HG02970 (cell line): ENCODE data around the gene FRY.

Experiments
- ATAC-seq: cut with Tn5 transposase; IDR thresholded peaks from one replicate; pipeline ENCODE4 v1.9.1; 2021; ENCODE audit warnings: mild to moderate bottlenecking, moderate library complexity, moderate number of reproducible peaks; ENCODE audit not compliant: unreplicated experiment, low FRiP score

FRY gene

GRCh38 chr13:32013181-32013580, 18.4 kb upstream of the FRY start:
- ATAC-seq = no peak

- no peak for ATAC-seq
Measured at GRCh38 chr13:32016119-32016518, 15.5 kb upstream of the FRY start.

- no peak for ATAC-seq
Measured at GRCh38 chr13:32016631-32017030, 14.9 kb upstream of the FRY start.

GRCh38 chr13:32017474-32017873, 14.1 kb upstream of the FRY start:
- no peak for ATAC-seq

- no peak for ATAC-seq
Measured at GRCh38 chr13:32019612-32020233, 11.9 kb upstream of the FRY start.

- ATAC-seq = no peak
Measured at GRCh38 chr13:32021785-32022184, 9.8 kb upstream of the FRY start.

GRCh38 chr13:32022311-32022710, 9.3 kb upstream of the FRY start:
- ATAC-seq = no peak

- no peak for ATAC-seq
Measured at GRCh38 chr13:32023096-32023495, 8.5 kb upstream of the FRY start.

- ATAC-seq = no peak
Measured at GRCh38 chr13:32023698-32024097, 7.9 kb upstream of the FRY start.

- no peak for ATAC-seq
Measured at GRCh38 chr13:32024750-32025149, 6.8 kb upstream of the FRY start.

- ATAC-seq = no peak
Measured at GRCh38 chr13:32025730-32026129, 5.8 kb upstream of the FRY start.

GRCh38 chr13:32026623-32027022, 5.0 kb upstream of the FRY start:
- ATAC-seq = no peak

GRCh38 chr13:32028711-32029110, 2.9 kb upstream of the FRY start:
- no peak for ATAC-seq

GRCh38 chr13:32029684-32030083, 1.9 kb upstream of the FRY start:
- ATAC-seq = no peak

- no peak for ATAC-seq
Measured at GRCh38 chr13:32031815-32032370, 319 bp downstream of the FRY start.

- ATAC-seq = no peak
Measured at GRCh38 chr13:32032759-32033158, 1.2 kb downstream of the FRY start.

- ATAC-seq = no peak
Measured at GRCh38 chr13:32033744-32034143, 2.2 kb downstream of the FRY start.

- ATAC-seq = no peak
Measured at GRCh38 chr13:32035716-32036115, 4.1 kb downstream of the FRY start.

- ATAC-seq = no peak
Measured at GRCh38 chr13:32036126-32036695, 4.6 kb downstream of the FRY start.

- no peak for ATAC-seq
Measured at GRCh38 chr13:32036757-32037156, 5.2 kb downstream of the FRY start.

- ATAC-seq = no peak
Measured at GRCh38 chr13:32037471-32037870, 5.9 kb downstream of the FRY start.

GRCh38 chr13:32038343-32038742, 6.8 kb downstream of the FRY start:
- no peak for ATAC-seq
